ENCODE measurements around the gene PWP2. TPM values are rescaled to one million over a fixed set of nuclear protein-coding genes. Genes with fewer than 3 reads are reported as not detected.
A peak's percentile ranks its signal among the peaks of the same experiment; 100 is the strongest.
"Not testable (repeated sequence)": the region's sequence is repeated elsewhere in the genome, so short reads cannot be mapped to it uniquely, and the experiment has no call there.

Gene PWP2
- total RNA-seq, 3 donors from 2014 or later: 5.8 to 9.5 (median 6.9) TPM

DNA sequence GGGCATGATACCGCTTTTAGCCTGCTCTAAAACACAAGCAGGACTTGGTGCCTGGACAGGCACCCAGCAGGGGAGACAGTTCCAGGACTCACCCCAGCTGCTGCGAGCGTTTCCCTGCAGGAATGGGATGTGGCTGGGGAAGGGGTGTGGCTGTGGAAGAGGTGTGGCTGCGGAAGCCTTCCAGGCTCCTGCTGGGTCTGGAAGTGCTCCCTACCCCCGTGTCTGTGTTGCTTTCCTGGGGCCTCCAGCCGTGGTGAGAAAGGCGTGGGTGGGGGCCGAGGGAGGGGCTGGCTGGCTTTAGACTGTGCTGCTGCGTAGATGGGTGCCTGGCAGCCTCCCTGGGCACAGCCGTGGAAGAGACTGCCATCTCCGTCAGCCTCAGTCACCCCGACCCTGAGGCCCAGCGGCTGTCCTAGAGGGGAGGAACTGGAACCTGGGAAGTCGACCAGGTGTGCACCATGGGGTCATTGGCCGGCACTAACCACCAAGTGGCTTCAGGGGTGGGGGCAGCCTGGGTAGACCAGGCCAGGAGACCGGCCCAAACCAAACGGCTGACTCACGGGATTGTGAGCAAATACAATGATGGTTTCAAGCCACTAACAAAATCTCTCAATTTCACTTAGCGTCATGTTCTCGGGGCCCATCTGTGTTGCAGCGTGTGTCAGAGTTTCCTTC, 46.2 kb downstream of the PWP2 start:
- H3K36me3 ChIP-seq; H3K27me3 ChIP-seq; DNase-seq (ENCODE audit: low spot score in 2 of 2); H3K4me1 ChIP-seq; H3K27ac ChIP-seq; H3K9me3 ChIP-seq; H3K4me3 ChIP-seq; intact Hi-C loops (cut with DNase I; ENCODE audit: low total_unique reads): not testable (repeated sequence)

DNA sequence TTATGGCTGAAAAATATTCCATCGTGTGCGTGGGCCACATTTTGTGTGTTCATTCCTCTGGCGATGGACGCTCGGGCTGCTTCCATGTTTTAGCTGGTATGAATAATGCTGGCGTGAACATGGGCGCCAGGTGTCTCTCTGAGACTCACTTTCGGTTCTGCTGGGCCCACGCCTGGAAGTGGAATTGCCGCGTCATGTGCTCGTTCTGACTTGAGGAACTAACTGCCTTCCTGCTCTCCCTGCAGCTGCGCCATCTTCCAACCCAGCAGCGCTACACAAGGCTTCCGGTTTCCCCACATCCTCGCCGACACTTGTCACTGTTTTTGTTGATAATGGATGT, 46.7 kb downstream of the PWP2 start:
- H3K9me3 ChIP-seq: not testable (repeated sequence)

DNA sequence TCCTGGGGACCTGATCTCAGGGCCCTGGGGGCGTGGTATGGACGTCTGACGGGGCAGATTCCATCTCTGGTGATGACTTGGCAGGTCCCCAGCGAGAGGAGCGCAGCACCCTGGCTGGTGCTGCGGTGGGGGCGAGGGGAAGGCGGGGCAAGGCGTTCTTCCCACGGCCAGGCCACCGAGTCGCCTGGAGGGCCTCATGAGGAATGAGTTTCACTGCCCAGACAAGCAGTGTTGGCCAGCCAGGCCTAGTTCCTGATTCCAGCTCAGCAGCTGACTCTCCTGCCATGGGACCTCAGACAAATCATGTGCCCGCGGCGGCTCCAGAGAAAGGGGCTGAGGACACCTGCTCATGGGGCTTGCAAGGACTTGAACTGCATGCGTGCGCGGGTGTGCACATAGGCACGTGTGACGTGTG, 47.6 kb downstream of the PWP2 start:
- intact Hi-C loops (cut with DNase I; ENCODE audit: low total_unique reads); H3K9me3 ChIP-seq; H3K36me3 ChIP-seq; H3K27ac ChIP-seq; DNase-seq (ENCODE audit: low spot score in 2 of 2); H3K4me3 ChIP-seq; H3K27me3 ChIP-seq; H3K4me1 ChIP-seq: not testable (repeated sequence)

More for the DNA sequence above, 46.7 kb downstream of the PWP2 start:
- H3K36me3 ChIP-seq; intact Hi-C loops (cut with DNase I; ENCODE audit: low total_unique reads); H3K27me3 ChIP-seq; H3K4me1 ChIP-seq; H3K27ac ChIP-seq; H3K4me3 ChIP-seq: not testable (repeated sequence)
- peak in 1 of 2 donors; percentile 14 for DNase-seq (ENCODE audit: low spot score in 2 of 2)

DNA sequence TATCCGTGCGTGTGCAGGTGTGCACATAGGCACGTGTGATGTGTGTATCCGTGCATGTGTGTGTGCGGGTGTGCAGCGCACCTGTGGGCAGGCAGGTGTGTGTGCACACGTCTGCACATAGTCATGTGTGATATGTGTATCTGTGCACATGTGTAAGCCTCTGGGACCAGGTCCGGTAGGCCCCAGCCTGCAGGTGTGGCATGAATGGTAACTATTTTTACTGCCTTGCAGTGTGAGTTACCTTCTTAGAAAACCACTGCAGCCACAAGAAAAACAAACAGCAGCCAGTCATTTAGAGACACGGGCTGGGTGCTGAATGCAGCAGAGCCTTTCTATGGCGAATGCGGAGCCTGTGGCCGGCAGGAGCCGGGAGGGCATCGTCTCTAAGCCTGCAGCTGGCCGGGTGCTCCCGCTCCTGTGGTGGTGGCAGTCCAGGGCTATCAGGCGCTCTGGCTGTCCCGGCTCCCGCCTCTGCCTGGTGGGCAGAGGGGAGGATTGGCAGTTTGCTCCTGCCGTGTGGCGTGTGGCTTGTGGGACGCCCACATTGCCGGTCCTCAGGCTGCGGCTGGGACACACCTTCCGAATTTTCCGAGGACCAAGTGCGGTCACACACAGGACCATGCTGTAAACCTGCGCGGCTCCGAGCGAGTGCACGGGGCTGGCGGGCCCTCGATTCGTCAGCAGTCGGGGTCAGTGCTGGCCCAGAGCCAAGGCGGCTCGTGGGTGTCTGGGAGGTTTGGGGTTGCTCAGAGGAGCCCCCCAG, 48.2 kb downstream of the PWP2 start:
- H3K27ac ChIP-seq; DNase-seq (ENCODE audit: low spot score in 2 of 2); H3K4me1 ChIP-seq; intact Hi-C loops (cut with DNase I; ENCODE audit: low total_unique reads); H3K36me3 ChIP-seq; H3K9me3 ChIP-seq; H3K27me3 ChIP-seq; H3K4me3 ChIP-seq: not testable (repeated sequence)

DNA sequence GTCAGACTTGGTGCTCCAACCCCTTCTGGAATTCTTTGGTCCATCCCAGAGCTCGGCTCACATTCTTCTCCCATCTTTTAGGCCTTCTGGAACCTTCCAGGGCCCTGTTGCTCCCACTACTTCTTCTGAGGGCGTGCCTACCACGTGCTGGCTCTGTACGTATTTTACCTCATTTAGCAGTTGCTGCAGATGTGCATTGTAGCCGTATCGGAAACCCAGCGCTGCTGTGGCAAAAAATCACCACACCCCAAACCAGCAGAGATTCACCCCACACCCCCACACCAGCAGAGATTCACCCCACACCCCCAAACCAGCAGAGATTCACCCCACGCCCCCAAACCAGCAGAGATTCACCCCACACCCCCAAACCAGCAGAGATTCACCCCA, 48.8 kb downstream of the PWP2 start:
- intact Hi-C loops (cut with DNase I; ENCODE audit: low total_unique reads); H3K27ac ChIP-seq; DNase-seq (ENCODE audit: low spot score in 2 of 2); H3K36me3 ChIP-seq; H3K4me1 ChIP-seq; H3K9me3 ChIP-seq; H3K27me3 ChIP-seq; H3K4me3 ChIP-seq: not testable (repeated sequence)

DNA sequence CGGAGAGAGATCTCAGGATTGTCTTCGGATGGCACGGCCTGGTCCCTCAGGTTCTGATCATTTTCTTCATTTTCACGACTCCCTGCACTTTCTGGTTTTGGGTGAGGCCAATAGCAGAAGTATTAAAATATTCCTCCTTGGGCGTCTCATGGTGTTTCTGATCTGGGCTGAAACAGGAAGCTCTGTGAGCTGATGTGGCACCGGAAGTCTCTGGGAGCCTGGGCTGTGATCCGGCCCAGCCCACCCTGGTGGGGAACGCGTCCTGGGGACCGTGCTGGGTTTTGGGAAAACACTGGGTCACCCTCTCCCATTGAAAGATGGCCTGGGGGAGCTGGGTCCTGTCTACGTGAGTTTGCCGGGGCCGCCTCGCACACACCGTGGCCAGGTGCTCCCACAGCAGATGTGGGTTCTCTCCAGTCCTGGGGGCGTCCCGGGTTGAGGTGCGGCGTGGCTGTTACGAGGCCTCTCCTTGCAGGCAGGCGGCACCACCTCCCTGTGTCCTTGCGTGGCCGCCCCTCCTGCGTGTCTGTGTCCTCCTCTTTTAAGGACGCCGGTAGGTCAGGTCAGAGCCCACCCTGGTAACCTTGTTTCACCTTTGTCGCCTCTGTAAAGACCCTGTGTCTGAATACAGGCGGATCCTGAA, 50.4 kb downstream of the PWP2 start:
- H3K9me3 ChIP-seq; H3K4me1 ChIP-seq; DNase-seq (ENCODE audit: low spot score in 2 of 2); intact Hi-C loops (cut with DNase I; ENCODE audit: low total_unique reads); H3K27me3 ChIP-seq; H3K27ac ChIP-seq; H3K4me3 ChIP-seq; H3K36me3 ChIP-seq: not testable (repeated sequence)

DNA sequence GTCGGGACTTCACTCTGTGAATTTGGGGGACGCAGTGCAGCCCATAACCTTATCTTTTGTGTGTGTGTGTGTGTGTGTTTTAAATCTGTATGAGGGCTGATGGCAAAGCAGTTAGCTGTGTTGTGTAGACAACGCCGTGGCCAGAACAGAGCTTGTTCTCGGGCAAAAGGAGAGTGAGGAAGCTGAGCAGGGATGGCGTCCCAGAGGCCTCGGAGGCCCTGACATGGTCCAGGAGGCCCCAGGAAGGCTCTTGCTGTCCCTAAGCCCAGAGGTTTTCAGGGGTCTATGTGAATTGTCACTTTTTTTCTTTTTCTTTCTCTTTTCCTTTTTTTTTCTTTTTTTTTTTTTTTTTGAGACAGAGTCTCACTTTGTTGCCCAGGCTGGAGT, 50.9 kb downstream of the PWP2 start:
- H3K27ac ChIP-seq; H3K36me3 ChIP-seq; intact Hi-C loops (cut with DNase I; ENCODE audit: low total_unique reads); DNase-seq (ENCODE audit: low spot score in 2 of 2); H3K4me1 ChIP-seq; H3K4me3 ChIP-seq; H3K9me3 ChIP-seq; H3K27me3 ChIP-seq: not testable (repeated sequence)

DNA sequence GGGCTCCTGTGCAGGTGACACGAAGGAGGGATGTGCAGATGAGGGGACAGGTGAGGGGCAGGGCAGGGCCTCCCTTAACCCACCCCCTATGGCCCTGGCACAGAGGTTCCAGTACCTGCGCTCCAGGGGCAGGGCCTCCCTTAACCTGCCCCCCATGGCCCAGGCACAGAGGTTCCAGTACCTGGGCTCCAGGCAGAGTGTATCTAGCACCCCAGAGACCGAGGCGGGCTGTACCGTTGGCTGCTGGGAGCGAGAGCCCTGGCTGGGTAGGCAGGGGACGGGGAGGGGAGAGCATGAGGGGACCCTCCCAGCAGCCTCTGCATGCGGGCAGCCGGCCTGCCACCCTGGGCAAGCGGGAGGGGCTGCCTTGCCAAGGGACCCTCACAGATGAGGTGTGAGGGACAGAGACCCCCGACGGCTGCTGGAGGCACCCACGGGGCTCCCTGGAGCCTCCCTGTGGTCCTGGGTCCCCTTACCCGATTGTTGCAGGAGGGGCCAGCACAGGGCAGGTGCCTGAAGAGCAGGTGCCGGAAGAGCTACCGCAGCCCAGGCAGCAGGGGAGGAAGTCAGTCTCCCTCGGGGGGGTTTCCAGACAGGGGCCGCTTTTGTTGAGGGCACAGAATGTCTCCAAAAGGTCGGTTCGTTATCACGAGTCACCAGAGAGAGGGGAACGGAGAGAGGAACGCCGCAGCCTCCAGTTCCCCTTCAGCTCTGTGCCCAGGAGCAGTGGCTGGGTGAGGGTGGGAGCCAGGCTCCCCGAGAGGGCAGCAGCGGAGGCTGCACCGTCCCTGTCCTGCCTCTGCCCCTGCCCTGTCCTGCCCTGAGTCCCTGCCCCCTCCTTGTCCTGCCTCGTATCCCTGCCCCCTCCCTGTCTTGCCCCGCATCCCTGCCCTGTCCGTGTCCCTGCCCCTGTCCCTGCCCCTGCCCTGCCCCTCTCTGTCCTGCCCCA, 52.4 kb downstream of the PWP2 start:
- H3K9me3 ChIP-seq; DNase-seq (ENCODE audit: low spot score in 2 of 2); H3K36me3 ChIP-seq; H3K27ac ChIP-seq; intact Hi-C loops (cut with DNase I; ENCODE audit: low total_unique reads); H3K27me3 ChIP-seq; H3K4me3 ChIP-seq; H3K4me1 ChIP-seq: not testable (repeated sequence)

DNA sequence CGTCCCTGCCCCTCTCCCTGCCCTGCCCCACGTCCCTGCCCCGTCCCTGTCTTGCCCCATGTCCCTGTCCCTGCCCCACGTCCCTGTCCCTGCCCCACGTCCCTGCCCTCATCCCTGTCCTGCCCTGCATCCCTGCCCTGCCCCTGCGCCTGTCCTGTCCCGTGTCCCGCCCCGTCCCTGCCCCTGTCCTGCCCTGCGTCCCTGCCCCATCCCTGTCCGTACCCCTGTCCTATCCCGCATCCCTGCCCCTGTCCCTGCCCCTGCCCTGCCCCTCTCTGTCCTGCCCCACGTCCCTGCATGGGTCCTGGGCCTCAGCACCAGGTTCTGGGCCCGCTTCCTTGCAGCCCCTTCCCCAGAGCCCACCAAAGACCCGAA, 53.1 kb downstream of the PWP2 start:
- H3K4me1 ChIP-seq; H3K36me3 ChIP-seq; H3K4me3 ChIP-seq; H3K9me3 ChIP-seq; DNase-seq (ENCODE audit: low spot score in 2 of 2); H3K27ac ChIP-seq; H3K27me3 ChIP-seq; intact Hi-C loops (cut with DNase I; ENCODE audit: low total_unique reads): not testable (repeated sequence)

DNA sequence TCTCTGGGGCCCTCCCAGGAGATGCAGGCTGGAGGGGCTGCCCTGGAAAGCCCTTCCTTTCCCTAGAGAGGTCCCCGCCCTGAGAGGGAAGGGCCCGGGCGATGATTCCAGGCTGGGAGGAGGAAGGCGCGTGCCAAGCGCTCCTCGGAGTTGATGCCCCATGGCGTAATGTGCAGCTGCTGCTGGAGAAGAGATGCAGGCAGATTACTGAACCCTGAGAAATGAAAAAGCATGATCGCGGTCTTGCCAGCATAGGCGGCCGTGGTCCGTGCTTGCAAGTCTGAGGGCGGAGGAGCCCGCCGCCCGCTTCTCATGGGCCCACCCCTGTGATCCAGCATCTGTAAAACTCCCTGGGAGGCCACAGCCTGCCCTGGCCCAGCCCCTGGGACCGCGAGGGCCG, 53.6 kb downstream of the PWP2 start:
- H3K4me1 ChIP-seq; intact Hi-C loops (cut with DNase I; ENCODE audit: low total_unique reads); H3K4me3 ChIP-seq; H3K27ac ChIP-seq; H3K36me3 ChIP-seq; H3K9me3 ChIP-seq; DNase-seq (ENCODE audit: low spot score in 2 of 2); H3K27me3 ChIP-seq: not testable (repeated sequence)

DNA sequence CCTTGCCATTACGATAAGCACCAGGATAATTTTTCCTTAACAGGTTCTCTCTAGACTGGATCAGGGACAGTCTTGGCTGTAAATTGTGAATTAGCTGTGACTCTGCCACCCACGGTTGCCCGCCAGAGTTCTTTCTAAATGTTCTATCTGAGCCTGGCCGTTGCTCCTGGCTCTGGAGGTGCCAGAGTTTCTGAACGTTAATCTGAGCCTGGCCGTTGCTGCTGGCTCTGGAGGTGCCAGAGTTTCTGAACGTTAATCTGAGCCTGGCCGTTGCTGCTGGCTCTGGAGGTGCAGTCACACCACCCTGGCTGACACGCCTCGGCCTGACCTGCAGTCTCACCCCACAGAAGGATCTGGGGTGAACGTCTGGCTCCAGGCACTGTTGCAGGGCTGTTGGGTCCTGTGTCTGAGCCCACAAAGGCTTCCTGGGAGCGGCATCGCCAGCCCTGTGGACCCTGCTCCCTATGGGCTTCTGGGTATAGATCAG, 56.0 kb downstream of the PWP2 start:
- H3K4me1 ChIP-seq; DNase-seq (ENCODE audit: low spot score in 2 of 2); H3K27ac ChIP-seq; H3K36me3 ChIP-seq; H3K27me3 ChIP-seq; H3K4me3 ChIP-seq; H3K9me3 ChIP-seq; intact Hi-C loops (cut with DNase I; ENCODE audit: low total_unique reads): not testable (repeated sequence)

DNA sequence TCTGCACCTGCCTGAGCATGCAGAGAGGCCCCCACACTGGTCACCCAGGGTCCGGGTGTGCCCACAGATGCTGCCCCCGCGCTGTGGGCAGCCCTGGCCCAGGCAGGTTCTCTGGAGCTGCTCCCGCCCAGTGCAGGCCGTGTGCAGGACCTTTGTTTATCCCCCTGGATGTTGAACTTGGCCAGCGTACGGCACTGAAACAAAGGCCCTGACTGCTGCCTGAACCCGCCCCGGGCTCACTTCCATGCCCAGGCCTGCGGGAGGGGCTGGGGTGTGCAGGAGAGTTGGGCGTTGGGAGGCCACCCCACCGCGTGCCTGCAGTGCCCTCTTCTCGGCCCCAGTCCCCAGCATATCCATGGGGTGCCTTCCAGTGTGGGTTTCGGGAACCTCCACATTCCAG, 58.7 kb downstream of the PWP2 start:
- H3K9me3 ChIP-seq; H3K4me3 ChIP-seq; intact Hi-C loops (cut with DNase I; ENCODE audit: low total_unique reads); H3K36me3 ChIP-seq; DNase-seq (ENCODE audit: low spot score in 2 of 2); H3K27ac ChIP-seq; H3K4me1 ChIP-seq; H3K27me3 ChIP-seq: not testable (repeated sequence)

DNA sequence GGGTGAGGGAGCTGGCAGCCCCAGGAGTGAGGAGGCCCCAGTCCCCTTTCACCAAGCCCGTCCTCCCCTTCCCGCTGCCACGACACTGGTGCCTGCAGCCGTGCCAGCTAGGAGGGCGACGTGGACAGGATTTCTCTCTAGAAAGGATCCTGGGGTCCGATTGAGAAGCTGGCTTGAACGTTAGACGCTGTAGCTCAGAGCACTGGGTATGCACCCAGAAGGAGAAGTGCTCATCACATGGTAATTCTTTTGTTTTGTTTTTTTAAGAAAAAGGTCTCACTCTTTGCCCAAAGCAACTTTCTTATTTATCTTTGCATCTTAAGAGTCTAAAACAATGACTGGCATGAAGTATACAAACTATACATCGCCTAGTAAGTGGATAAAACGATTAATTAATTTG, 60.3 kb downstream of the PWP2 start:
- H3K4me3 ChIP-seq; H3K36me3 ChIP-seq; intact Hi-C loops (cut with DNase I; ENCODE audit: low total_unique reads); H3K27me3 ChIP-seq; H3K4me1 ChIP-seq; H3K9me3 ChIP-seq; H3K27ac ChIP-seq; DNase-seq (ENCODE audit: low spot score in 2 of 2): not testable (repeated sequence)
